Subcutaneous abdominal adipose tissue (tissue), 5 donors: Measurements from ENCODE around the gene DGKZ.

Experiments used
- H3K27ac ChIP-seq: one replicate; pipeline ENCODE4 v1.7.0; 2013; ENCODE audit warnings: low read depth, mild to moderate bottlenecking, inconsistent platforms, low read length, moderate library complexity
- H3K27me3 ChIP-seq, 5 donors: one replicate each; pipeline ENCODE4 v1.7.0; 2013; ENCODE audit warnings: low read length in 5 of 5, inconsistent platforms in 1 of 5; ENCODE audit not compliant: control insufficient read depth in 5 of 5, insufficient read depth in 4 of 5
- H3K36me3 ChIP-seq, 5 donors: one replicate each; pipeline ENCODE4 v1.7.0; 2013; ENCODE audit warnings: low read length in 5 of 5; ENCODE audit not compliant: control insufficient read depth in 5 of 5, insufficient read depth in 5 of 5
- H3K4me1 ChIP-seq, 5 donors: one replicate each; pipeline ENCODE4 v1.7.0; 2013; ENCODE audit warnings: low read length in 5 of 5, mild to moderate bottlenecking in 3 of 5, moderate library complexity in 1 of 5; ENCODE audit not compliant: control insufficient read depth in 5 of 5, insufficient read depth in 5 of 5
- H3K4me3 ChIP-seq, 5 donors: one replicate each; pipeline ENCODE4 v1.7.0; 2013; ENCODE audit warnings: low read length in 5 of 5, low read depth in 1 of 5
- H3K9ac ChIP-seq, 5 donors: one replicate each; pipeline ENCODE4 v1.7.0; 2013; ENCODE audit warnings: low read length in 5 of 5, mild to moderate bottlenecking in 4 of 5, moderate library complexity in 3 of 5
- H3K9me3 ChIP-seq, 5 donors: one replicate each; pipeline ENCODE4 v1.7.0; 2013; ENCODE audit warnings: low read length in 5 of 5; ENCODE audit not compliant: control insufficient read depth in 5 of 5
- donor health status: healthy.
- donor health status: healthy.
- donor health status: healthy.
- donor health status: healthy.
- donor health status: healthy.

The DGKZ gene

GRCh38 chr11:46391186-46391577 lies 43.9 kb downstream of the DGKZ start:
- Histone ChIP-seq H3K27ac (no peak overlapping the region), H3K4me3 (peak overlapping the region in 1 of 5 donors; percentile 46), H3K9me3 (no peaks in the 10 kb centered on the region), H3K36me3 (peaks cover 0 to 6% (median 5%) of the 10 kb centered on the region in 5 donors), H3K27me3 (peaks cover 28 to 43% (median 40%) of the 10 kb centered on the region in 5 donors), H3K4me1 (peaks cover 0 to 42% (median 35%) of the 10 kb centered on the region in 5 donors), H3K9ac (no peak overlapping the region)

DNA sequence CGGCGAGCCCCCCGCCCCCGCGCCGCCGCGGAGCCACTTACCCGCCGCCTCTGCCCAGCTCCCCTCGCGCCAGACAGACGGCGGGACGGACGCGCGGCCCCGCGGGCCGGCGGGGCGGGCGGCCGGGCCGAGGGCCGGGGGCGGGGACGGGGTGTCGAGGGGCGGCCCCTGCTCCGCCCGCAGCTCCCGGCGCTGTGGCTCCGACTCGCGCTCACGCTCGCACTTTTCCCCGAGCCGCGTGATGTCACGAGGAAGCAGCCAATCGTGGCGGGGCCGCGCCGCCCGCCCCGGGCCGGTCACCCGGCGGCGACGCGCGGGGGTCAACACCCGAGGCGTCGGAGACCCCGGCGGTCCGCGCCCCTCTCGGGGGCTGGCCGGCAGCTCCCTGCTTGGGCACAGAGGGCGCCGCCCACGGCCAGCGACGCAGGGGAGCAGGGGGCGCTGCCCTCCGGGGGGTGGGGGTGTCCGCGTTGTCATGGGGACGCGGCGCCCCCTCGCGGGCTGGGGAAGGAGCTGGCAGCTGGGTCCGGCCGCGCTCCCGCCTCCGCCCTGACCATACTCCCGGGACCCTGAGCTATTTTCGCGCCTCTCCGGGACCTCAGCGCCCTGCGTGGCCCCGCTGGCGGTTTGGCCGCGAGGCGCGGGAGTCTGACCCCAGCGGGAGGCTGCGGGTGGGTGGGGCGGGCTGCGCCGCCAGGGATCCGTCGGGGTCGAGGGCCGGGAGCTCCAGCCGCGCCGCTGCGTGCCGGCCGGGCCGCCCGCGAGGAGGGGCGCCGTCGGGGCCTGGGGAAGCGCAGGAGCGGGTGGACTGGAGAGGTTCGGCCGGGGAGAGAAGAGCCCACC lies 44.5 kb downstream of the DGKZ start, which contains the start of gene CHRM4:
Gene CHRM4 (minus strand): TSS at position 199 of the 843 bp plus-strand sequence. CDS start 5,219 bp downstream, outside the sequence.
- Histone ChIP-seq H3K27ac (no peak within 1 kb of the TSS), H3K27me3 (peaks cover 28 to 37% (median 35%) of the 10 kb centered on the region in 5 donors), H3K36me3 (peaks cover 0 to 10% (median 9%) of the 10 kb centered on the region in 5 donors), H3K4me3 (peak within 1 kb of the TSS in 4 of 5 donors; percentile 36 to 64 (median 42)), H3K4me1 (peaks cover 0 to 42% (median 35%) of the 10 kb centered on the region in 5 donors), H3K9ac (no peak within 1 kb of the TSS), H3K9me3 (no peaks in the 10 kb centered on the region)

- no peak overlapping the region for H3K9ac ChIP-seq
- H3K9me3 ChIP-seq: no peaks in the 10 kb centered on the region
- H3K4me3 ChIP-seq: peak overlapping the region in 4 of 5 donors; percentile 36 to 64 (median 42)
- H3K36me3 ChIP-seq: peaks cover 0 to 18% (median 18%) of the 10 kb centered on the region in 5 donors
- H3K27ac ChIP-seq: no peak overlapping the region
- H3K27me3 ChIP-seq: peaks cover 22 to 34% (median 29%) of the 10 kb centered on the region in 5 donors
- H3K4me1 ChIP-seq: peaks cover 0 to 42% (median 35%) of the 10 kb centered on the region in 5 donors
These were observed 45.4 kb downstream of the DGKZ start for GRCh38 chr11:46392421-46393230.

DNA sequence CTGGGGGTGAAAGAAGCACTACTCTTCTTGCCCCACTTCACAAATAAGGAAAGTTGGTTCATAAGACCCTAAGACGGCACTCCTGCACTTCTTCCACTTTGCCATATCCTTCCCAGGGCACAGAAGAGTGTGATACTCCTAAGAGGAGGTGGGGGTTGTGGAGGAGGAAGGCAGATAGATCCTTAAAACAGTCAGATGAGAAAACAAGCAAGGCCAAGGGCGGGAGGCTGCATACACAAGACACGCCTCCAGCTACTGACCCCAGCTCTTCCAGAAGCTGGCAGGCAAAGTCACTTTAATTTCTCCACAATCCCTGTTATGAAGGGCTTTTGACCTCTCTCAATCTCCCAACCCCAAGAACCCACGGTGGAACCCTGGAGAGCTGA lies 46.0 kb downstream of the DGKZ start:
- H3K4me1 ChIP-seq: peaks cover 0 to 42% (median 35%) of the 10 kb centered on the region in 5 donors
- peak overlapping the region in 1 of 5 donors; percentile 64 for H3K4me3 ChIP-seq

DNA sequence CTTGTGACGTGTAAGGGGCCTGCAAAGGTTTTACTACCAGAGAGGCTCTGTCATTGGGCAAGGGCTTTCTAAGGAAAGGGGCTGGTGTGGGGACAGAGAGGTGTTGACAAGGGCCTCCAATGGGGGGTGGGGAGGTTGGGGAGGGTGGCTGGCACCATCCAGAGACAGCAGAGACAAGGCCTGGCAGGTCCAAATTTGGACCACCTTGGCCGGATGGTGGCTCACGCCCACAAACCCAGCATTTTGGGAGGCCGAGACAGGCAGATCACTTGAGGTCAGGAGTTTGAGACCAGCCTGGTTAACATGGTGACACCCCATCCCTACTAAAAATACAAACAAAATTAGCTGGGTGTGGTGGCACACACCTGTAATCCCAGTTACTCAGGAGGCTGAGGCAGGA lies 46.5 kb downstream of the DGKZ start:
- Histone ChIP-seq H3K9ac (no peak overlapping the region), H3K27me3 (peaks cover 16 to 22% (median 18%) of the 10 kb centered on the region in 5 donors), H3K9me3 (no peaks in the 10 kb centered on the region), H3K36me3 (peaks cover 0 to 26% (median 23%) of the 10 kb centered on the region in 5 donors), H3K4me3 (no peak overlapping the region), H3K4me1 (peaks cover 0 to 42% (median 35%) of the 10 kb centered on the region in 5 donors), H3K27ac (no peak overlapping the region)

More for the DNA sequence above, 46.0 kb downstream of the DGKZ start:
- Histone ChIP-seq H3K9me3 (no peaks in the 10 kb centered on the region), H3K36me3 (peaks cover 0 to 24% (median 23%) of the 10 kb centered on the region in 5 donors), H3K27ac (no peak overlapping the region), H3K27me3 (peaks cover 16 to 28% (median 23%) of the 10 kb centered on the region in 5 donors), H3K9ac (no peak overlapping the region)

- Histone ChIP-seq H3K4me3 (no peak overlapping the region), H3K36me3 (peaks cover 0 to 41% (median 28%) of the 10 kb centered on the region in 5 donors), H3K9ac (no peak overlapping the region), H3K27me3 (no peaks in the 10 kb centered on the region), H3K4me1 (peaks cover 2 to 12% (median 8%) of the 10 kb centered on the region in 5 donors), H3K27ac (no peak overlapping the region), H3K9me3 (no peaks in the 10 kb centered on the region)
These were observed 50.3 kb downstream of the DGKZ start for GRCh38 chr11:46397526-46397925.

DNA sequence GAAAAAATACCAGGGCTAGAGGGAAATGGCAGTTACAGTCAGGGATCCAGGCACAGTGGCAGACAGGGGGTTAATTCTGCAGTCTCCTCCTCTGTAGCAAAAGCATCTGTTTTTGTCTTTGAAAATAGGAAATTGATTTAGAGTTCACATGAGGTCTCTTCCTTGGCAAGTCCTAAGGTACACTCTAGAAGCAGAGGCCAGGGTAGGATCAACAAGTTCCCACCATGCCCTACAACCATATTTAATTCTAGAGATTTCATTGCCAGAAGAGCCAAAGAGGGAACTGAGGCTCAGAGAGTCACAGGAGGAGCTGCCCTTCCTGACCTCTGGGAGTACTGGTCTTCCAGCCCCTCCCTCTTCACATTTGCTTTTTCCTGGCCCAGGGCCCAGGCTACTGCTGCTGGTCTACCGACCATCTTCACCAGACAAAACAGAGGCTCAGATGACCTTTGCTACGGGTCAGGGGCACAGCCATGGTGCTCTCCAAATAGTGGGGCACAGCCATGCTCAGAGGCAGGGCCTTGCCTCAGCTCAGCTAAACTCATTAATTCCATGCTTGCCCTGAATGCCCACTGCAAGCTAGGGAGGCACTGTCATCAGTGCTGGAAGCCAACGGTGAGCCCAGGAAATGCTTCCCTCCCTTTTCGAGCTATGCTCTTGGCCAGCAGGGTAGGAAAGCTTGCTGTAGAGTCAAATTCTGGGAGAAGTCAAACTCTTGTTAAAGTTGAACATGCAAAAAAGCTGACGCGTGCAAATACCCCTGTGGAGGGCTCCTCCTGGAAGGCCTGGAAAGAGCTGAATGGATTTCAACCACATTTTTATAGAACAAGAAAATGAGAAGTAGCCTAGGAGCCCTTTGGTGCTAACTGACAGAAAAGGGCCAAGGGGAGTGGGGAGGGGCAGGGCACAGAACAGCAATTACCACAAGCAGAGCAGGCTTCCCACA lies 56.0 kb downstream of the DGKZ start:
- Histone ChIP-seq H3K4me1 (peaks cover 10 to 29% (median 28%) of the 10 kb centered on the region in 5 donors), H3K27me3 (no peaks in the 10 kb centered on the region), H3K9me3 (no peaks in the 10 kb centered on the region), H3K9ac (no peak overlapping the region), H3K4me3 (no peak overlapping the region), H3K36me3 (peaks cover 0 to 47% (median 21%) of the 10 kb centered on the region in 5 donors), H3K27ac (no peak overlapping the region)

GRCh38 chr11:46404476-46405017 lies 57.3 kb downstream of the DGKZ start:
- H3K9ac ChIP-seq: no peak overlapping the region
- peaks cover 0 to 58% (median 30%) of the 10 kb centered on the region in 5 donors for H3K36me3 ChIP-seq
- H3K4me3 ChIP-seq: no peak overlapping the region

GRCh38 chr11:46407635-46408034 lies 60.4 kb downstream of the DGKZ start:
- Histone ChIP-seq H3K4me3 (no peak overlapping the region), H3K9ac (no peak overlapping the region), H3K27me3 (no peaks in the 10 kb centered on the region), H3K27ac (no peak overlapping the region), H3K4me1 (peaks cover 8 to 26% (median 21%) of the 10 kb centered on the region in 5 donors), H3K36me3 (peaks cover 0 to 53% (median 37%) of the 10 kb centered on the region in 5 donors), H3K9me3 (no peaks in the 10 kb centered on the region)

More at GRCh38 chr11:46404476-46405017, 57.3 kb downstream of the DGKZ start:
- Histone ChIP-seq H3K4me1 (peaks cover 10 to 29% (median 28%) of the 10 kb centered on the region in 5 donors), H3K27ac (no peak overlapping the region), H3K27me3 (no peaks in the 10 kb centered on the region), H3K9me3 (no peaks in the 10 kb centered on the region)
